WTC11 (cell line): ENCODE measurements around the gene PRKD1. TPM values are rescaled to one million over a fixed set of nuclear protein-coding genes. Genes with fewer than 3 reads are reported as not detected.

Experiments
- ATAC-seq: fragments of 200-7000 bp; cut with Tn5 transposase; 2 replicates; pipeline ENCODE4 v1.10.0; 2021; ENCODE audit warnings: mild to moderate bottlenecking, moderate library complexity
- CTCF ChIA-PET: fragments of 300-600 bp; sonication (Branson Sonifier 250); formaldehyde crosslinking; loops from one replicate; lab custom pipeline; 2021; ENCODE audit warnings: antibody characterized with exemption; lab: Charles Lee
- POLR2A ChIA-PET: fragments of 350-600 bp; sonication (Branson Sonifier 250); formaldehyde crosslinking; loops from one replicate; lab custom pipeline; 2021; ENCODE audit warnings: antibody characterized with exemption; lab: Charles Lee
- DNase-seq: peaks from one replicate; pipeline ENCODE4 v3.0.0; 2021; ENCODE audit warnings: low spot score
- H3K27ac Mint-ChIP-seq: 2 replicates; pipeline ENCODE4 v1.8.0; 2021; ENCODE audit warnings: mixed read lengths
- H3K27me3 Mint-ChIP-seq: 2 replicates; pipeline ENCODE4 v1.8.0; 2021; ENCODE audit warnings: low read depth, mild to moderate bottlenecking, moderate library complexity, mixed read lengths
- H3K36me3 Mint-ChIP-seq: 2 replicates; pipeline ENCODE4 v1.8.0; 2021; ENCODE audit warnings: mixed read lengths
- H3K4me1 Mint-ChIP-seq: 2 replicates; pipeline ENCODE4 v1.8.0; 2022; ENCODE audit warnings: mixed read lengths
- H3K4me3 Mint-ChIP-seq: 2 replicates; pipeline ENCODE4 v1.8.0; 2021; ENCODE audit warnings: mild to moderate bottlenecking, moderate library complexity, mixed read lengths
- H3K9me3 Mint-ChIP-seq: 2 replicates; pipeline ENCODE4 v1.8.0; 2021; ENCODE audit warnings: mixed read lengths
- ATF1 ChIP-seq: sonication (generic); formaldehyde crosslinking; IDR thresholded peaks from 2 replicates; pipeline ENCODE4 v1.8.1; 2023; ENCODE audit warnings: mild to moderate bottlenecking, moderate library complexity, missing genetic modification reagents
- CDX4 ChIP-seq: fragments of 250-450 bp; sonication (Bioruptor Pico); IDR thresholded peaks from 2 replicates; pipeline ENCODE4 v1.9.0; 2021; ENCODE audit warnings: moderate library complexity, mild to moderate bottlenecking, inconsistent platforms, borderline replicate concordance
- E2F4 ChIP-seq: sonication (generic); formaldehyde crosslinking; IDR thresholded peaks from 2 replicates; pipeline ENCODE4 v1.8.1; 2022; ENCODE audit warnings: low read depth, mild to moderate bottlenecking, moderate library complexity, missing genetic modification reagents, borderline replicate concordance
- ERG ChIP-seq: fragments of 250-450 bp; sonication (Bioruptor Pico); IDR thresholded peaks from 2 replicates; pipeline ENCODE4 v1.8.0; 2021; ENCODE audit warnings: mild to moderate bottlenecking
- FOXP1 ChIP-seq: sonication (generic); formaldehyde crosslinking; IDR thresholded peaks from 2 replicates; pipeline ENCODE4 v1.8.0; 2022; ENCODE audit warnings: missing genetic modification reagents, mild to moderate bottlenecking, moderate library complexity, borderline replicate concordance
- GABPB1 ChIP-seq: sonication (generic); formaldehyde crosslinking; IDR thresholded peaks from 2 replicates; pipeline ENCODE4 v1.8.1; 2023; ENCODE audit warnings: mild to moderate bottlenecking, missing genetic modification reagents
- JAZF1 ChIP-seq: fragments of 250-450 bp; sonication (Bioruptor Pico); IDR thresholded peaks from 2 replicates; pipeline ENCODE4 v1.9.0; 2021; ENCODE audit warnings: moderate library complexity, mild to moderate bottlenecking, inconsistent platforms
- NR1H2 ChIP-seq: sonication (generic); formaldehyde crosslinking; IDR thresholded peaks from 2 replicates; pipeline ENCODE4 v1.9.0; 2021; ENCODE audit warnings: mild to moderate bottlenecking, moderate library complexity, missing genetic modification reagents
- PREB ChIP-seq: sonication (generic); formaldehyde crosslinking; IDR thresholded peaks from 2 replicates; pipeline ENCODE4 v1.8.1; 2022; ENCODE audit warnings: mild to moderate bottlenecking, missing genetic modification reagents, moderate library complexity, borderline replicate concordance
- RORB ChIP-seq: fragments of 250-450 bp; sonication (Bioruptor Pico); IDR thresholded peaks from 2 replicates; pipeline ENCODE4 v1.9.0; 2021; ENCODE audit warnings: mild to moderate bottlenecking
- SOX15 ChIP-seq: fragments of 250-450 bp; sonication (Bioruptor Pico); IDR thresholded peaks from 2 replicates; pipeline ENCODE4 v1.9.0; 2021; ENCODE audit warnings: mild to moderate bottlenecking
- STAT6 ChIP-seq: sonication (generic); formaldehyde crosslinking; conservative IDR thresholded peaks from 2 replicates; pipeline ENCODE4 v1.8.1; 2023; ENCODE audit warnings: mild to moderate bottlenecking, low read depth, missing genetic modification reagents, moderate library complexity
- TCF7 ChIP-seq: sonication (generic); formaldehyde crosslinking; IDR thresholded peaks from 2 replicates; pipeline ENCODE4 v1.8.0; 2022; ENCODE audit warnings: mild to moderate bottlenecking, low read depth, missing genetic modification reagents, moderate library complexity
- TP53 ChIP-seq: sonication (generic); formaldehyde crosslinking; IDR thresholded peaks from 2 replicates; pipeline ENCODE4 v1.8.1; 2023; ENCODE audit warnings: mild to moderate bottlenecking, missing genetic modification reagents
- total RNA-seq: library from RNA; stranded (reverse); gene quantifications from 3 replicates; pipeline ENCODE4 v1.2.3, GENCODE V29; 2021
- TF ChIP-seq, protein P1 (sequence below): sonication (generic); formaldehyde crosslinking; IDR thresholded peaks from 2 replicates; pipeline ENCODE4 v1.8.1; 2023; ENCODE audit warnings: mild to moderate bottlenecking, missing genetic modification reagents, moderate library complexity
- TF ChIP-seq, protein P2 (sequence below): fragments of 250-450 bp; sonication (Bioruptor Pico); IDR thresholded peaks from 2 replicates; pipeline ENCODE4 v1.9.0; 2021; ENCODE audit warnings: mild to moderate bottlenecking
- TF ChIP-seq, protein P3 (sequence below): sonication (generic); formaldehyde crosslinking; IDR thresholded peaks from 2 replicates; pipeline ENCODE4 v1.8.1; 2023; ENCODE audit warnings: mild to moderate bottlenecking, moderate library complexity, missing genetic modification reagents
- TF ChIP-seq, protein P4 (sequence below): sonication (generic); formaldehyde crosslinking; IDR thresholded peaks from 2 replicates; pipeline ENCODE4 v1.8.0; 2023; ENCODE audit warnings: mild to moderate bottlenecking, missing genetic modification reagents
- TF ChIP-seq, protein P5 (sequence below): sonication (generic); formaldehyde crosslinking; IDR thresholded peaks from 2 replicates; pipeline ENCODE4 v1.8.1; 2023; ENCODE audit warnings: mild to moderate bottlenecking, missing genetic modification reagents, borderline replicate concordance

Gene PRKD1
- total RNA-seq, 1 experiment from 2014 or later: 7.6 TPM

DNA sequence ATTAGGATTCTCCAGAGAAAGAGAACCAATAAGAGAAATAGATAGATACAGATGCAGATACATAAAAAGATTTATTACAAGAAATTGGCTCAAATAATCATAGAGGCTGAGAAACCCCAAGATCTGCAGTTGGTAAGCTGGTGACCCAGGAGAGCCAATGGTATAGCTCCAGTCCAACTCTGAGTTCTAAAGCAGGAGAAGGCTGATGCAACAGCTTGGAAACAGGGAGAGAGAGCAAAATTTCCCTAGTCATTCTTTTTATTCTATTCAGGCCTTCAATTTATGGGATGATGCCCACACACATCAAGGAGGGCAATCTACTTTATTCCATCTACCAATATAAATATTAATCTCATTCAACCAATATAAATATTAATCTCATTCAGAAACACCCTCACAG, 218.2 kb downstream of the PRKD1 start (continued):
- TF ChIP-seq JAZF1 (no peak), CDX4 (CRISPR knock-in tag) (no peak), E2F4 (CRISPR knock-in tag) (no peak), SOX15 (CRISPR knock-in tag) (no peak), NR1H2 (CRISPR knock-in tag) (no peak), ATF1 (CRISPR knock-in tag) (no peak), FOXP1 (CRISPR knock-in tag) (no peak), PREB (CRISPR knock-in tag) (no peak)
- TF ChIP-seq, protein P1, sequence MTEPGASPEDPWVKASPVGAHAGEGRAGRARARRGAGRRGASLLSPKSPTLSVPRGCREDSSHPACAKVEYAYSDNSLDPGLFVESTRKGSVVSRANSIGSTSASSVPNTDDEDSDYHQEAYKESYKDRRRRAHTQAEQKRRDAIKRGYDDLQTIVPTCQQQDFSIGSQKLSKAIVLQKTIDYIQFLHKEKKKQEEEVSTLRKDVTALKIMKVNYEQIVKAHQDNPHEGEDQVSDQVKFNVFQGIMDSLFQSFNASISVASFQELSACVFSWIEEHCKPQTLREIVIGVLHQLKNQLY (CRISPR knock-in tag): no peak
- TF ChIP-seq, protein P2, sequence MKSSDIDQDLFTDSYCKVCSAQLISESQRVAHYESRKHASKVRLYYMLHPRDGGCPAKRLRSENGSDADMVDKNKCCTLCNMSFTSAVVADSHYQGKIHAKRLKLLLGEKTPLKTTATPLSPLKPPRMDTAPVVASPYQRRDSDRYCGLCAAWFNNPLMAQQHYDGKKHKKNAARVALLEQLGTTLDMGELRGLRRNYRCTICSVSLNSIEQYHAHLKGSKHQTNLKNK (CRISPR knock-in tag): no peak
- TF ChIP-seq, protein P3, sequence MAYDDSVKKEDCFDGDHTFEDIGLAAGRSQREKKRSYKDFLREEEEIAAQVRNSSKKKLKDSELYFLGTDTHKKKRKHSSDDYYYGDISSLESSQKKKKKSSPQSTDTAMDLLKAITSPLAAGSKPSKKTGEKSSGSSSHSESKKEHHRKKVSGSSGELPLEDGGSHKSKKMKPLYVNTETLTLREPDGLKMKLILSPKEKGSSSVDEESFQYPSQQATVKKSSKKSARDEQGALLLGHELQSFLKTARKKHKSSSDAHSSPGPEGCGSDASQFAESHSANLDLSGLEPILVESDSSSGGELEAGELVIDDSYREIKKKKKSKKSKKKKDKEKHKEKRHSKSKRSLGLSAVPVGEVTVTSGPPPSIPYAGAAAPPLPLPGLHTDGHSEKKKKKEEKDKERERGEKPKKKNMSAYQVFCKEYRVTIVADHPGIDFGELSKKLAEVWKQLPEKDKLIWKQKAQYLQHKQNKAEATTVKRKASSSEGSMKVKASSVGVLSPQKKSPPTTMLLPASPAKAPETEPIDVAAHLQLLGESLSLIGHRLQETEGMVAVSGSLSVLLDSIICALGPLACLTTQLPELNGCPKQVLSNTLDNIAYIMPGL (CRISPR knock-in tag): no peak
- TF ChIP-seq, protein P4, sequence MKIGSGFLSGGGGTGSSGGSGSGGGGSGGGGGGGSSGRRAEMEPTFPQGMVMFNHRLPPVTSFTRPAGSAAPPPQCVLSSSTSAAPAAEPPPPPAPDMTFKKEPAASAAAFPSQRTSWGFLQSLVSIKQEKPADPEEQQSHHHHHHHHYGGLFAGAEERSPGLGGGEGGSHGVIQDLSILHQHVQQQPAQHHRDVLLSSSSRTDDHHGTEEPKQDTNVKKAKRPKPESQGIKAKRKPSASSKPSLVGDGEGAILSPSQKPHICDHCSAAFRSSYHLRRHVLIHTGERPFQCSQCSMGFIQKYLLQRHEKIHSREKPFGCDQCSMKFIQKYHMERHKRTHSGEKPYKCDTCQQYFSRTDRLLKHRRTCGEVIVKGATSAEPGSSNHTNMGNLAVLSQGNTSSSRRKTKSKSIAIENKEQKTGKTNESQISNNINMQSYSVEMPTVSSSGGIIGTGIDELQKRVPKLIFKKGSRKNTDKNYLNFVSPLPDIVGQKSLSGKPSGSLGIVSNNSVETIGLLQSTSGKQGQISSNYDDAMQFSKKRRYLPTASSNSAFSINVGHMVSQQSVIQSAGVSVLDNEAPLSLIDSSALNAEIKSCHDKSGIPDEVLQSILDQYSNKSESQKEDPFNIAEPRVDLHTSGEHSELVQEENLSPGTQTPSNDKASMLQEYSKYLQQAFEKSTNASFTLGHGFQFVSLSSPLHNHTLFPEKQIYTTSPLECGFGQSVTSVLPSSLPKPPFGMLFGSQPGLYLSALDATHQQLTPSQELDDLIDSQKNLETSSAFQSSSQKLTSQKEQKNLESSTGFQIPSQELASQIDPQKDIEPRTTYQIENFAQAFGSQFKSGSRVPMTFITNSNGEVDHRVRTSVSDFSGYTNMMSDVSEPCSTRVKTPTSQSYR (CRISPR knock-in tag): no peak

DNA sequence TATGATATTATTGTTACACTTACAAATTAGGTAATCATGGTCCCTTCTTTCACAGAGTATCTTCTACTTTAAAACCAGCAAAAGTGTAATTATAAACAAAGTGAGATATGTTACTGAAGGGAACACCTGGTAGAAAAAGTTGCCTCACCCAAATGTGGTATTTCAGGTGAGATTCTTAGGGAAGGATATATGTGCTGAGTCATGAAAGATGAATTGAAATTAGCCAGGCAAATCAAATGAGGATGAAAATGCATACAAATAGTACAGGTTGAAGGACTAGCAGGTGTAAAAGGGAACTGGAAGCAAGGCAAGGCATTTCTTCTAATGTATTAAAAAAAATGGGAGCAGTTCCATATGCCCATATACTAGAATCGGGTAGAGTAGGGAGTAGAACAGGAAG, 220.9 kb downstream of the PRKD1 start:
- Mint-ChIP-seq H3K9me3 (peaks cover 15% of the 10 kb centered on the region), H3K4me1 (no peaks in the 10 kb centered on the region), H3K27me3 (no peaks in the 10 kb centered on the region), H3K27ac (no peak overlapping the region), H3K36me3 (no peaks in the 10 kb centered on the region), H3K4me3 (no peak overlapping the region)
- TF ChIP-seq RORB (no peak), STAT6 (no peak), JAZF1 (no peak), TCF7 (no peak), ERG (CRISPR knock-in tag) (no peak), GABPB1 (CRISPR knock-in tag) (no peak), TP53 (CRISPR knock-in tag) (no peak)
- TF ChIP-seq, protein P5, sequence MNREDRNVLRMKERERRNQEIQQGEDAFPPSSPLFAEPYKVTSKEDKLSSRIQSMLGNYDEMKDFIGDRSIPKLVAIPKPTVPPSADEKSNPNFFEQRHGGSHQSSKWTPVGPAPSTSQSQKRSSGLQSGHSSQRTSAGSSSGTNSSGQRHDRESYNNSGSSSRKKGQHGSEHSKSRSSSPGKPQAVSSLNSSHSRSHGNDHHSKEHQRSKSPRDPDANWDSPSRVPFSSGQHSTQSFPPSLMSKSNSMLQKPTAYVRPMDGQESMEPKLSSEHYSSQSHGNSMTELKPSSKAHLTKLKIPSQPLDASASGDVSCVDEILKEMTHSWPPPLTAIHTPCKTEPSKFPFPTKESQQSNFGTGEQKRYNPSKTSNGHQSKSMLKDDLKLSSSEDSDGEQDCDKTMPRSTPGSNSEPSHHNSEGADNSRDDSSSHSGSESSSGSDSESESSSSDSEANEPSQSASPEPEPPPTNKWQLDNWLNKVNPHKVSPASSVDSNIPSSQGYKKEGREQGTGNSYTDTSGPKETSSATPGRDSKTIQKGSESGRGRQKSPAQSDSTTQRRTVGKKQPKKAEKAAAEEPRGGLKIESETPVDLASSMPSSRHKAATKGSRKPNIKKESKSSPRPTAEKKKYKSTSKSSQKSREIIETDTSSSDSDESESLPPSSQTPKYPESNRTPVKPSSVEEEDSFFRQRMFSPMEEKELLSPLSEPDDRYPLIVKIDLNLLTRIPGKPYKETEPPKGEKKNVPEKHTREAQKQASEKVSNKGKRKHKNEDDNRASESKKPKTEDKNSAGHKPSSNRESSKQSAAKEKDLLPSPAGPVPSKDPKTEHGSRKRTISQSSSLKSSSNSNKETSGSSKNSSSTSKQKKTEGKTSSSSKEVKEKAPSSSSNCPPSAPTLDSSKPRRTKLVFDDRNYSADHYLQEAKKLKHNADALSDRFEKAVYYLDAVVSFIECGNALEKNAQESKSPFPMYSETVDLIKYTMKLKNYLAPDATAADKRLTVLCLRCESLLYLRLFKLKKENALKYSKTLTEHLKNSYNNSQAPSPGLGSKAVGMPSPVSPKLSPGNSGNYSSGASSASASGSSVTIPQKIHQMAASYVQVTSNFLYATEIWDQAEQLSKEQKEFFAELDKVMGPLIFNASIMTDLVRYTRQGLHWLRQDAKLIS (CRISPR knock-in tag): no peak
- CTCF ChIA-PET: no interaction called here
- DNase-seq: no peak
- no peak for ATAC-seq
- POLR2A ChIA-PET: no interaction called here
